ENCODE results near the gene DIPK2A.

The DIPK2A gene, protein sequence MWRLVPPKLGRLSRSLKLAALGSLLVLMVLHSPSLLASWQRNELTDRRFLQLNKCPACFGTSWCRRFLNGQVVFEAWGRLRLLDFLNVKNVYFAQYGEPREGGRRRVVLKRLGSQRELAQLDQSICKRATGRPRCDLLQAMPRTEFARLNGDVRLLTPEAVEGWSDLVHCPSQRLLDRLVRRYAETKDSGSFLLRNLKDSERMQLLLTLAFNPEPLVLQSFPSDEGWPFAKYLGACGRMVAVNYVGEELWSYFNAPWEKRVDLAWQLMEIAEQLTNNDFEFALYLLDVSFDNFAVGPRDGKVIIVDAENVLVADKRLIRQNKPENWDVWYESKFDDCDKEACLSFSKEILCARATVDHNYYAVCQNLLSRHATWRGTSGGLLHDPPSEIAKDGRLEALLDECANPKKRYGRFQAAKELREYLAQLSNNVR

GRCh38 chr3:143971359-143972154, at the start of gene DIPK2A:
DIPK2A (plus strand) TSS chr3:143971823; CDS start chr3:143972333, 510 bp downstream.
- peak; percentile 83 for DNase-seq (ENCODE audit: low spot score)

DNA sequence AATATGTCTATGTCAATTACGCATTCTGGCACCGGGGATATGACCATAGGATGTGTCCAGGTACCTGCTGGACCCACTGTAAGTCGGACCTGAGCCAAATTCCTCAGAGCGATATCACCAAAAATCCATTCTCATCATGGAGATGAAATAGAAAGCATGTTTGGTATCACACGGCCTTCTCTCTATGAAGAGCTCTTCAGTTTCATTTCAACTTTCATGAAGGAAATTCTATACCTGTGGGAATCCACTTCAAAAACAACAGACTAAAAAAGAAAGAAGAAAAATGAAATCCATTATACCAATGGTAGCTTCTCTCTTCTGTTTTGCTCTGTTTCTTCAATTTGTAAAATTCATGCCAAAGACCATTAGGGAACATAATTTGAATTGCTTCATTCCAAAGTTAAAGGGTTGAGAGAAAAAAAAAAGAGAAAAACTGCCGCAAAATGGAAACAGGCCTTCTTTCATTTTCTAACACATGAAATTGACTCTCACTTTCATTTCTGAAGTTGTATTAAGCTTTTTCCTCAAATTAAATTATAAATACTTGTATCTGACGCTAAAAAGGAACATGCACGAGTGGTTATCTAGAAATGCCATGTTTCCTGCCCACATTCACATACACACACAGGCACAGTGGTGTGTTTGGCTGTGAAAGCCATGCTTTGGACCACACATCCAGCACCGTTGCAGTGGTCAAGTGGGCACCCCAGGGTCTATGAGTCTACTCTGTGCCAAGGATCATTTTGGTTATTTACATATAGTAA, 46.9 kb upstream of the DIPK2A start:
- no peak for DNase-seq (ENCODE audit: low spot score)

GRCh38 chr3:143928056-143928455, 43.6 kb upstream of the DIPK2A start:
- no peak for DNase-seq (ENCODE audit: low spot score)

- DNase-seq (ENCODE audit: low spot score) = no peak
Measured at GRCh38 chr3:143928541-143929255, 42.9 kb upstream of the DIPK2A start.

GRCh38 chr3:143934791-143935190, 36.8 kb upstream of the DIPK2A start:
- DNase-seq (ENCODE audit: low spot score) = no peak

DNA sequence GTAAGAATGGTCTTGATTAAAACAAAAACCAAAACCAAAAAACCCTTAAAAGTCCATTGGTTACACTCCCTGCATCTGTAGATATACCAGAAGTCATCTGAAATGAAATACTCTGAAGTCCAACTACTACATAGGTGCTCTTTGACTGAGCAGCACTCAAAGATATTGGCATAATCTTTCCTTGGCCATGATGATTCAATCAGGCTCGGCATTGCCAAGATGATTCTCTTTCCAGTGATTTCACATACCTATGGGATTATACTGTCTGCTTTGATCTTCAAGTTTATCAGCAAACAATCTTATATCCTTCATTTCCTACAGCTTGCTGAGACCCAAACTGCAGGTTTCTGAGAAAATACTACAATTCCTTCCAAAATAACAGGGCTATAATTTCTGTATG, 35.9 kb upstream of the DIPK2A start:
- no peak for DNase-seq (ENCODE audit: low spot score)

DNA sequence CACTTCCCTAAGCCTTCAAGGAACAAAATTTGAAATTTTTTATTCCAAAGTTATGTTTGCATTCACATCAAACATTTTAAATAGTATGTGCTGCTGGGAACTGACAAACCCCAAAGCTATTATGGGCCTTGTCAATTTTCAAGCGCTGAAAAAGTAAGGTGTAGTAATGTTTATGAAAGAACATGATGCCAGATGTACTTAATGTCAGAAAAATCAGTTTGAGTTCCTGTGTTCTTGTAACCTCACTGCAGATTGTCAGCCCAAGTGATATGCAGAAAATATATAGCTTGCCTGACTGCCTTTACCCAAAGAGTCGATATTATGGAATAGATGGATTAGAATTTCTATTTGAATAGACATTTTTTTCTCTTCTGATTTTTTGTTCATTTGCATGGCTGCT, 20.8 kb upstream of the DIPK2A start:
- DNase-seq (ENCODE audit: low spot score) = no peak

- DNase-seq (ENCODE audit: low spot score) = no peak
Measured at GRCh38 chr3:143951351-143951971, 20.2 kb upstream of the DIPK2A start.

GRCh38 chr3:143952569-143953072, 19.0 kb upstream of the DIPK2A start:
- DNase-seq (ENCODE audit: low spot score) = no peak

- no peak for DNase-seq (ENCODE audit: low spot score)
Measured at GRCh38 chr3:143955113-143955512, 16.5 kb upstream of the DIPK2A start.

- no peak for DNase-seq (ENCODE audit: low spot score)
Measured at GRCh38 chr3:143956838-143957237, 14.8 kb upstream of the DIPK2A start.

DNA sequence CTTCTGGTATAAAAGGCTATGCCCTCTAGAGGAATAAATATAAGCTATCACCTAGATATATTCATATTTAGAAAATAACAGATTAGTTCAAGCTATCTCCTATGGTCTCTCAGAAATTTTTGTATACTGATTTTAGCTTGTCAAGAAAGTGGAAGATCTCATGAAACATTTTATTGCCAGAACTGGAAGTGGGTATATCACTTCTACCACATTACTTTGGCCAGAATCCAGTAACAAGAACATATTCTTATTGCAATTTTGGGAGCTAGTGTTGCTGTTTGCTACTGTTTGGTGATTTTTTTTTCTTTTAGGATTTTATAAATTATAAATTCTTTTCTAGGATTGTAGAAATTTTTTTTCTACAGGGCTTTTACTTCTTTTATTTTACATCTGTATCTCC, 14.2 kb upstream of the DIPK2A start:
- no peak for DNase-seq (ENCODE audit: low spot score)

DNA sequence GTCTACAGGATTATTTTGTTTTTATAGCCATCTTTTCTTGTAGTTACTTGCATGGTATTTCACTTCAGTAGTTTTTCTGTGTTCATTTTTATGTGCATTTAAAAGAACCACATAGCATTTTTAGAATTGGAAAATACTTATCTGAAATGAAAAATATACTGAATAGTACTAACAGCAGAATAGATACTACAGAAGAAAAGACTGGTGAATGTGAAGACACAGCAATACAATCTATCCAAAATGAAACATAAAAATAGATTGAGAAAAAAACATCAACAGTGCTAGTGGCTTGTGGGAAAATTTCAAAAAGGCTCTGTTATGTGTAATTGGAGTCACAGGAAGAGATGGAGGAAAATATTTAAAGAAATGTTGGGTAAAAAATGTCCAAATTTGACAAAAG, 12.7 kb upstream of the DIPK2A start:
- DNase-seq (ENCODE audit: low spot score) = no peak

- DNase-seq (ENCODE audit: low spot score) = no peak
Measured at GRCh38 chr3:143961342-143961741, 10.3 kb upstream of the DIPK2A start.

GRCh38 chr3:143963946-143964345, 7.7 kb upstream of the DIPK2A start:
- DNase-seq (ENCODE audit: low spot score) = no peak

- peak; percentile 43 for DNase-seq (ENCODE audit: low spot score)
Measured at GRCh38 chr3:143970773-143971358, 757 bp upstream of the DIPK2A start.

DNA sequence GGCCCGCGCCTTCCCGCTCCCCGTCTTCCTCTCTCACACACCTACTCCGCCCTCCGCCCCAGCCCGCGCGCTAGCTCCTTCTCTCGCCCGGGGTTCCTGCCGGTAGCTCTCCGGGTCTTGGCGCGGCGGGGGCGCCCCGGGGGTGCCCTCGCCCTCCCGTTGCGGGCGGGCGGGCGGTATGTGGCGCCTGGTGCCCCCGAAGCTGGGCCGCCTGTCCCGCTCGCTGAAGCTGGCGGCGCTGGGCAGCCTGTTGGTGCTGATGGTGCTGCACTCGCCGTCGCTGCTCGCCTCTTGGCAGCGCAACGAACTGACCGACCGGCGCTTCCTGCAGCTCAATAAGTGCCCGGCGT, 507 bp downstream of the DIPK2A start:
- DNase-seq (ENCODE audit: low spot score) = no peak

GRCh38 chr3:143972505-143973258, 1.1 kb downstream of the DIPK2A start:
- peak; percentile 29 for DNase-seq (ENCODE audit: low spot score)

DNA sequence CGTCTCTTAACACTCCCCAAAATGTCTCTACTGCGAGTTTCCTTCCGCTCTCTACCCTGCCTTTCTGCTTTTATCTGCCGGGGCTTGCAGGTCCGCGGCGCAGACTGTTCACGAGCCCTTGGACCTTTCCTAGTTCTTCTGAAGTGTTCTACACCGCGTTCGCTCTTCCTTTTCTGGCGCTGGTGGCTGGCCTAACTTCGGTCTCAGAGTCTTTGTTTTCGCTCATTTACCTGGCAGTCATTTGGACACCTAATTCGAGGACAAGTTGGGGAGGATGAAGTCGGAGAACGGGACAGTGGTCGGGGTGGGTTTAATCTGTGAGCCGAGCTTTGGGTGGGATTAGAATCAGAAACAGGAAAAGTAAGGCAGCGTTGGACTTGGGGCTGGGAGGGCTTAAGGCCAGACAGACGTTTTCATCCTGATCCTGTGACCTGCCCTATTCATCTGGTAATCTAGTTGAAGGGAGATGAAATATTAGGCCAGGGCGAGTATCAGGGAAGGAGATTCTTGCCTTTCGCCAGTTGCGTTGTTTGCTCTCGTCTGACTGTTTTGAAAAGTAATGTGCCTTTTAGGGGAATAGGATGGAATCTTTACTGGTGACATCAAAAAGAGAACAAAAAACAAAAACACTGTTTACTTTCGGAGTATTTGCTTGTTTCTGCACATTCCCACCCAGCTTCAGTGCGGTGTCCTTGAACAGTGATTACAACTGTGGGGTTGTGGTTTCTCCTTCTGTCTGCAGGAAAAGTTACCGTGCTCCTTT, 1.8 kb downstream of the DIPK2A start:
- DNase-seq (ENCODE audit: low spot score) = peak; percentile 37

All from HuH-7.5 (cell line).